IPS-20b (cell line): ENCODE results near the gene CMTM5.
A peak's percentile ranks its signal among the peaks of the same experiment; 100 is the strongest.

Experiments used
- H3K27ac ChIP-seq: one replicate; pipeline ENCODE4 v1.5.1; 2013; ENCODE audit warnings: low read length
- H3K27me3 ChIP-seq: 2 replicates; pipeline ENCODE4 v1.6.1; 2013; ENCODE audit warnings: mild to moderate bottlenecking, low read length, inconsistent platforms; ENCODE audit not compliant: insufficient read depth
- H3K36me3 ChIP-seq: 2 replicates; pipeline ENCODE4 v1.6.1; 2013; ENCODE audit warnings: low read depth, mild to moderate bottlenecking, inconsistent platforms, low read length, moderate library complexity; ENCODE audit not compliant: insufficient read depth
- H3K4me1 ChIP-seq: 2 replicates; pipeline ENCODE4 v1.6.1; 2013; ENCODE audit warnings: mild to moderate bottlenecking, control low read depth, inconsistent platforms, low read length, moderate library complexity; ENCODE audit not compliant: insufficient read depth
- H3K4me3 ChIP-seq: 2 replicates; pipeline ENCODE4 v1.5.1; 2013; ENCODE audit warnings: mild to moderate bottlenecking, low read length, inconsistent platforms
- H3K9ac ChIP-seq: 2 replicates; pipeline ENCODE4 v1.6.1; 2013; ENCODE audit warnings: low read depth, mild to moderate bottlenecking, inconsistent platforms, low read length, moderate library complexity
- H3K9me3 ChIP-seq: 2 replicates; pipeline ENCODE4 v1.6.1; 2013; ENCODE audit warnings: mild to moderate bottlenecking, low read depth, low read length, inconsistent platforms; ENCODE audit not compliant: insufficient read depth

Gene CMTM5

DNA sequence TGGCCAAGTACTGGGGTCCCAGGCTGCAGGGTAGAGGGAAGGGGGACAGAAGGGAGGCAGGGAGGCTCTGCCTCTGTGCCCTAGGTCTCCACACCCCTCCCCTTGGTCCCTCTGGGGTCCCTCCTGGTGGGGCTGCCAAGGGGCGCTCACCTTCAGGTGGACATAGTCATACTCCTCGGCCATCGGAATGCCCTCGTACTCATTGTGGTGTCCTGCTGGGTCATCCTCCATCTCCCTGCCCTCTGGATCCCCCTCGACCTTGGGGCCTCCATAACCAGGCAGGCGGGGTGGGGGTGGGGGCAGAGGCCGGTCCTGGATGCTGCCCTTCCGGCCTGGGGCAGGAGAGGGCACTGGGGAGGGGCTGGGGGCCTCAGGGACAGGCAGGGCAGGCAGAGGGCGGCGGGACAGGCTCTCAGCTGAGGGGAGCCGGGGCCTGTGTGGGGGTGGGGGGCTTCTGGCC is 17.6 kb upstream of the CMTM5 start:
- H3K9ac ChIP-seq: no peak overlapping the region
- no peaks in the 10 kb centered on the region for H3K9me3 ChIP-seq
- no peak overlapping the region for H3K27ac ChIP-seq
- peaks cover 60% of the 10 kb centered on the region for H3K36me3 ChIP-seq
- H3K4me1 ChIP-seq: peaks cover 7% of the 10 kb centered on the region; the same call in 1 of the 2 replicates
- H3K4me3 ChIP-seq: no peak overlapping the region
- peaks cover 3% of the 10 kb centered on the region for H3K27me3 ChIP-seq

DNA sequence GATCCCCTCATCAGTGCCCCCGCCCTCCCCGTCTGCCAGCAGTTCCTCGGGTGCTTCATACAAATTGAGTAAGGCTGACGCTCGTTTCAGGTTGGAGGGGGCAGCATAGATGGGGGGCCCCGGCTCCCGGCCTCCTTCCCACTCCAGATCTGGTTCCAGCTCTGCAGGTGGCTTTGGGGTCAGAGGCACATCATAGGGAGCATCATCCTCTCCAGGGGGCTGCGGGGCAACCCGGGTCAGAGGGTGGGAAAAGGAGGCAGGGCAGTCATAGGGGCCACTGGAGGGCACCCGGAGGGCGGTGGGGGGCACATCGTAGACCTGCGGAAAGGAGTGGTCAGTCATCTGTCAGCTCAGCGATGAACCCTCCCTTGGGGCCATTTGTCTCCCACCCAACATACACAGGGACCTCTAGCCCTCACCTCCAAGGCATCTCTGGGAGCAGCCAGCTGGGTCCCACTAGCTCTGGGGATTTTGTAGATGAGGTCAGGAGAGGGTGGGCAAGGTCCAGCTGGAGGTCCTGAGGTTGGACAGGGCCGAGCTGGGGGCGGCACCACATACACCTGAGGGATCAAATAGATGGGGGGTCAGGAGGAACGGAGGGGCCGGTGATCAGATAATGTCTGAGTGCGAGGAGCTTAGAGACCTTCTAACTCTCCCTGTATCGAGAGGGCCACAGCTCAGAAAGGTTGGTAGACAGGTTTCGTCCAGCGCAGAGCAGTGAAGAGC is 17.0 kb upstream of the CMTM5 start:
- Histone ChIP-seq H3K4me3 (no peak overlapping the region), H3K9me3 (no peaks in the 10 kb centered on the region), H3K27me3 (no peaks in the 10 kb centered on the region), H3K9ac (no peak overlapping the region), H3K27ac (no peak overlapping the region), H3K4me1 (peaks cover 11% of the 10 kb centered on the region; the same call in 1 of the 2 replicates), H3K36me3 (peaks cover 60% of the 10 kb centered on the region)

DNA sequence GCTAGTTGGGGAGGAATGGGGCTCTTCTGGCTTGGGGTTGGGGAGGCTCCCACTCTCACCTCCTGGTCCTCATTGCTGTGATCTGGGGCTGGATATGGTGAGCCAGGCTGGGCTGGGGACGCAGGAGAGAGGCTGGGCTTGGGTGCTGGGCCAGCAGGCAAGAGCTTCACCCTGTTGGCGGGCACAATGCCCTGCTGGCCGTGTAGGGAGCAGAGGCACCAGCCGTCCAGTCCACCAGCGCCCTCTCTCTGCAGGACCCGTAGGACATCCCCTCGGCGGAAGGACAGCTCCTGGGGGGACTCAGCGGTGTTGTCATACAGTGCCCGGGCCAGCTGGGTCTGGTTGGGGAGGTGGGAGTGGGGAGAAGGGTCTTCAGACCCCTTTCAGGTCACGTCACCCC is 16.4 kb upstream of the CMTM5 start:
- H3K27me3 ChIP-seq: no peaks in the 10 kb centered on the region
- no peaks in the 10 kb centered on the region for H3K9me3 ChIP-seq
- peaks cover 11% of the 10 kb centered on the region; the same call in 1 of the 2 replicates for H3K4me1 ChIP-seq
- no peak overlapping the region for H3K4me3 ChIP-seq
- H3K36me3 ChIP-seq: peaks cover 60% of the 10 kb centered on the region
- H3K27ac ChIP-seq: no peak overlapping the region
- no peak overlapping the region for H3K9ac ChIP-seq

DNA sequence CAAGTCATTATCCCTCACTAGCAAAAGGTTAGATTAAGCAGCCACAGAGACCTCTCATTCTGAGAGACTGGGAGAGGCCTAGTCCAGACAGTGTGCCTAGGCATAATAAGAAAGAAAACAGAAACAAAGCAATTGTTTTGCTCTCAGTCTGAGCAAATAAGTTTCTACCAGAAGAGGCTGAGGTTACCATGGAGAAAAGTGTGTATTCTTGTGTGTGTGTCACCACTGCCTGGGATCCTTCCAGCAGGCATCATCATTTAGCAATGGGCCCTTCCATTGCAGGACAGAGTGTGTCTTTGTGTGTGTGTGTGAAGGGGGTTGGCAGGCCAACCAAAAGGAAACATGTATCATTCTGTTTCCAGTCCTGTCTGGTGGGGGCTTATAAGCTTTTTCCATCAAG is 15.5 kb upstream of the CMTM5 start:
- H3K4me1 ChIP-seq: peaks cover 11% of the 10 kb centered on the region; the same call in 1 of the 2 replicates
- no peaks in the 10 kb centered on the region for H3K27me3 ChIP-seq
- no peak overlapping the region for H3K27ac ChIP-seq
- H3K36me3 ChIP-seq: peaks cover 57% of the 10 kb centered on the region
- no peak overlapping the region for H3K4me3 ChIP-seq
- no peaks in the 10 kb centered on the region for H3K9me3 ChIP-seq
- H3K9ac ChIP-seq: no peak overlapping the region

DNA sequence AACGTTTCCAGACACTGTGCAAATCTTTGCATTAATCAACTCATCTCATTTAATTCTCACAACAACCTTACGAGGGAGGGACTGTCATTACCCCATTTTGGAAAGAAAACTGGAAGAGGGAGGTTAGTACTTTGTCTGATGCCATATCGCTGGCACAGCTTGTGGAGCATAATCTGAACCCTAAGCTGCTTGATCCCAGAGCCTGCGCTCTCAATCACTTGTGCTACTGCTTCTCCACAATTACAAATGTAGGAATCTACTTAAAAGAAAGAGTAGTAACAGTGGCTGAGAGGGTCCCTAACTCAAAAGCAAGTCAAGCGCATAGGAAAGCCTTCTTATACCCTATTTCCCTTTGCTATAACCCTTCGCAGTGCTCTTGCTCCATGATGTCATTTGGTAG is 15.1 kb upstream of the CMTM5 start:
- Histone ChIP-seq H3K4me1 (peaks cover 13% of the 10 kb centered on the region; the same call in 1 of the 2 replicates), H3K36me3 (peaks cover 54% of the 10 kb centered on the region), H3K27ac (no peak overlapping the region), H3K4me3 (no peak overlapping the region), H3K9ac (no peak overlapping the region), H3K27me3 (no peaks in the 10 kb centered on the region), H3K9me3 (no peaks in the 10 kb centered on the region)

DNA sequence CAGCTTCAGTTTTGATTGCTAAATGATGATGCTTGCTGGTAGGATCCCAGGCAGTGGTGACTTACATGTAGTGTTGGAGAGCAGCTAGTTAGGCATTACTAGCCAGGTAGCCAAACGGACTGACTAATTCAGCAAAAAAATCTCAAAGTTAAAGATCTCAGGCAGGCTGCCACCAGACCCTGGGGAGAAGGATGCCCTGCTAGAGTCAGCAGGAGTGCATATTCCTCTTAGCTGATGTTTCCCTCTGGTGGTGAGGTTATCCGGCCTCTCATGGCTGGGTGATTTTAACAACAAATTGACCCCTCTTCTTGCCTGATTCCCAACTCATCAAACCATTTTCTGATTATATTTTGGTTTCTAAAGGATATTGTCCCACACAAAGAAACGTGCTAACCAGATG is 14.6 kb upstream of the CMTM5 start:
- no peak overlapping the region for H3K4me3 ChIP-seq

DNA sequence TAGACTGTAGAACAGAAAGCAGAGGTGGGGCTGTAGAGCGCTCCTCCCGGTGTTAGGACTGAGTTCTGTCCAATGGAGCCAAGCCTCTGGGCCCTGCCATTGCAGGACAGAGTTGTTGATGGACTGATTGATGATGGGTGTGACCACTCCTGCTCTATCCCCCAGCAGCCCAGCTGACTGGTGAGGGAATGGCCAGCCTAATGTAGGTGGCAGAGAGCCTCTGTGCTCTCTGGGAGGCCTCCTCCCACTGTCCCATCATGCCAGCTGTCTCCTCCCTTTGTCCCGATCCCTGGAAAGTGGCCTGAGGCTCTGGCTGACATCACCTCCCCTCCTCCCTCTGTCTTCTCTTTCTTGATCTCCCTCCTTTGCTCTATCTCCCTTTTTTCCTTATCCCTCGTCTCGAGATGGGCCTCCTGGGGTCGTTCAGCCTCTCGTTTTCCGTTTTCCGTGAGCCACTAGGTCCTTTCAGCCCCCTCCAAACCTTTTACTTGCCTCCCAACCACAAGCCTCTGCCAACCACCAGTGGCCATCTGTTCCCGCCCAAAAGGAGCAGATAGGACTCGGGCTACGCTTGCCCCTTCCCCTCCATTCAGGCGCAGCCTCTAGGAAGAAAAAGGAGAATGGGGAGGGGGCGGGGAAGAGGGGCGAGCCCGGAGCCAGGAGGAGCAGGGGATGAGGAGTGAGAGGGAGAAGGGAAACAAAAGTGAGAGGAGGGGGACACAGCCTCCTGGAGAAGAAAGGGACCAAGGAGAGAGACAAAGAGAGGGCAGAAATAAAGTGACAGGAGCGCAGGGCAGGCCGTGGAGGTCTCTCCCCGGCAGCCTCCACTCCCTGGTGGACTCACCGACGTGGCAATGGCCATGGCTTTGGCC is 12.4 kb upstream of the CMTM5 start:
- H3K27me3 ChIP-seq: peaks cover 22% of the 10 kb centered on the region
- H3K4me3 ChIP-seq: peak overlapping the region; percentile 79
- H3K9ac ChIP-seq: peak overlapping the region; percentile 89
- peaks cover 17% of the 10 kb centered on the region; the same call in 1 of the 2 replicates for H3K4me1 ChIP-seq
- H3K36me3 ChIP-seq: peaks cover 31% of the 10 kb centered on the region
- H3K27ac ChIP-seq: peak overlapping the region; percentile 45
- H3K9me3 ChIP-seq: no peaks in the 10 kb centered on the region

More for the DNA sequence above, 14.6 kb upstream of the CMTM5 start:
- Histone ChIP-seq H3K4me1 (peaks cover 17% of the 10 kb centered on the region; the same call in 1 of the 2 replicates), H3K9ac (no peak overlapping the region), H3K36me3 (peaks cover 51% of the 10 kb centered on the region), H3K27ac (no peak overlapping the region), H3K27me3 (peaks cover 2% of the 10 kb centered on the region; the same call in 1 of the 2 replicates), H3K9me3 (no peaks in the 10 kb centered on the region)

DNA sequence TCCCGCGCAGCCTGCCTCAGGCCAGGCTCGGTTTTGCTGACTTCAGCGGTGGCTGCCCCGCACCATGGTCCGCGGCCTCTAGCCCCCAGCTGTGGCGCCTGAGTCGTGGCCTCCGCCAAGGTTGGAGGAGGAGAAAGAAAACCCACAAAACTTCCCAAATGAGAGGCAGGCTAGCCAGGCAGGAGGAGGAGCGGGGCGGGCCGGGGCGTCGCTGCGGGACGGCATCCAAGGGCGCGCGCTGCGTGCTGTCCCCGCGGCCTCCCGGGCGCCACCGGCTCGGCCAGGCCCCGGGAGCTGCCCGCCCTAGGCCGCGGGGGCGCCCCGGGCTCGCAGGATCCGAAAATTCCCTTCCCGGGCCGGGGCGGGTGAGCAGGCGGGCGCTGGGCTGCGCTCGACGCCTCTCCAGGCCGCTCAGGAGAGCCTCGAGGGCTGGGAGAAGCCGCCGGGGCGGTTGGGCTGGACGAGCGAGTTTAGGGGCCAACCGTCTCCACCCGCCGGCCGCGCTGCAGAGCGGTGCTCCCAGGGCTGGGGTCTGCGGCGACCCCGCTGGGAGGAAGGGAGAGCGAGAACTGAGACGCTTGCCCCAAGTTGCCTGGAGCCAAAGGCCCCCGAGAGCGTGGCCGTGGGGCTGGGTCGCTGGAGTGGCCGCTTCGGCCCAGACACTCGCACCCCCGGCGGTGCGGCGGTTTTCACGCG is 11.7 kb upstream of the CMTM5 start, which contains the start of gene EFS:
Gene EFS (minus strand): TSS at position 137 of the 696 bp plus-strand sequence. CDS start 147 bp downstream, outside the sequence.
- H3K4me1 ChIP-seq: peaks cover 17% of the 10 kb centered on the region; the same call in 1 of the 2 replicates
- no peaks in the 10 kb centered on the region for H3K9me3 ChIP-seq
- H3K27ac ChIP-seq: peak within 1 kb of the TSS; percentile 88
- H3K36me3 ChIP-seq: peaks cover 27% of the 10 kb centered on the region
- peak within 1 kb of the TSS; percentile 79 for H3K4me3 ChIP-seq
- peaks cover 27% of the 10 kb centered on the region for H3K27me3 ChIP-seq
- H3K9ac ChIP-seq: peak within 1 kb of the TSS; percentile 89

DNA sequence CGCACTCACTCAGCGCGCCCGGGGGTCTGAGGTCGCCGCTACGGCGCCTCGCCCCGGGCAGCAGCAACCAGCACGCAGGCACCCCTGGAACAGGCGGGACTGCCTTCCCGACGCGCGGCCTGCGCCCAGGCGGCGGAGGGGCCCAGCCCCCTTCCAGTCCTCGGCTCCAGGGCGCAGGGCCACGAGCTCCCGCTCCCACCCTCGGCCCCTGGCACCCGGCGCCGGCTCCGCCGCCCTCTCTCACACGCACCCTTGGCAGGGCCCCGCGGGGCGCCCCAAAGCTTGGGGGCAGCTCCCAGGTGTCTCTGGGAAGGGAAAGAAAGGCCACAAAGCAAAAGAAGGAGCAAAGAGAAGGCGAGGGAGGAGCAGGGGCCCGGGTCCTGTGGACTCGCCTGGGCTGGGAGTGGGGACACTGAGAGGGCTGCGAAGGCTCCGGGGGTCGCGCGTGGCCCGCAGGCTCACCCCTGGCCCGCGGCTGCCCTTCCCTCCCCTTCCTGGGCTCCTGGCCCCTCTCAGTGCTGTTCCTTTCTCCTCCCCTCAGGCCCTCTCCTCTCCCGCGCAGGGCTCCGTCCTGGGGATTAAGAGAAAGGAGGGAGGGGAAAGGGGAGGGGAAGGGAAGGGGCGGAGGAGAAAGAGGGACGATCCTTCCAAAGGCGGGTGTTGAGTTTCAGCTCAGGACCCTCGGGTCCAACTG is 11.0 kb upstream of the CMTM5 start:
- peaks cover 24% of the 10 kb centered on the region; the same call in 1 of the 2 replicates for H3K36me3 ChIP-seq
- peak overlapping the region; percentile 89; the same call in 1 of the 2 replicates for H3K9ac ChIP-seq
- H3K27ac ChIP-seq: peak overlapping the region; percentile 88
- peaks cover 17% of the 10 kb centered on the region; the same call in 1 of the 2 replicates for H3K4me1 ChIP-seq
- no peaks in the 10 kb centered on the region for H3K9me3 ChIP-seq
- peaks cover 34% of the 10 kb centered on the region for H3K27me3 ChIP-seq
- H3K4me3 ChIP-seq: peak overlapping the region; percentile 79

DNA sequence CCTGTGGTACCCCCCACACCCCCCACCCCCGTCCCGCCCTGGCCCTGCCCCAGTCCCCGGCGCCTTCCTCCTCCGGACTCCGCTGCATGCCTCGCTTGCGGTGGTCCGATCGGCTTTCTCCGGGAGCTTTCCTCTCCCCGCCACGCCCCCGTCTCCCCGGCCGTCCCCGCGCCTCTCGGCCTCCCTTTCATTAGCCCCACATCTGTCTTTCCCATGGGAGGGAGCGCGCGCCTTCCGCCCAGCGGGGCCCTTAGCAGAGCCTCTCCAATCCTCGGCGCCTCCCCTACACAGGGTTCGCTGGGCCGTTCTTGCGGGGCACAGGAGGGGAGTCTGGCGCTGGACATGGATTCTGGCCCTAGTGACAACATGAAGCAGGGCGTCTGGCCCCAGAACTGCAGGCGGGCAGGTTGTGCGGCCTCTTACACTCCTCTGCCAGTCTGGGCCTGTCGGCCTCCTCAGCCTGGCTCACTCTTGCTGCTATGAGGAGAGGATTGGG is 10.4 kb upstream of the CMTM5 start:
- Histone ChIP-seq H3K9ac (peak overlapping the region; percentile 79; the same call in 1 of the 2 replicates), H3K27me3 (peaks cover 40% of the 10 kb centered on the region), H3K27ac (no peak overlapping the region), H3K9me3 (no peaks in the 10 kb centered on the region), H3K4me1 (peaks cover 17% of the 10 kb centered on the region; the same call in 1 of the 2 replicates), H3K36me3 (peaks cover 18% of the 10 kb centered on the region; the same call in 1 of the 2 replicates), H3K4me3 (peak overlapping the region; percentile 79; the same call in 1 of the 2 replicates)
